NCI-H2227 (cell line): ENCODE measurements around the gene SLC7A10.

Experiments
- DNase-seq: peaks from one replicate; lab custom pipeline; 2025; ENCODE audit not compliant: unreplicated experiment; lab: John Stamatoyannopoulos, UW

SLC7A10 gene

GRCh38 chr19:33225458-33225926 lies at the start of gene SLC7A10:
SLC7A10 (minus strand) TSS chr19:33225850; CDS start chr19:33225703, 147 bp downstream.
- peak; percentile 89 for DNase-seq

DNA sequence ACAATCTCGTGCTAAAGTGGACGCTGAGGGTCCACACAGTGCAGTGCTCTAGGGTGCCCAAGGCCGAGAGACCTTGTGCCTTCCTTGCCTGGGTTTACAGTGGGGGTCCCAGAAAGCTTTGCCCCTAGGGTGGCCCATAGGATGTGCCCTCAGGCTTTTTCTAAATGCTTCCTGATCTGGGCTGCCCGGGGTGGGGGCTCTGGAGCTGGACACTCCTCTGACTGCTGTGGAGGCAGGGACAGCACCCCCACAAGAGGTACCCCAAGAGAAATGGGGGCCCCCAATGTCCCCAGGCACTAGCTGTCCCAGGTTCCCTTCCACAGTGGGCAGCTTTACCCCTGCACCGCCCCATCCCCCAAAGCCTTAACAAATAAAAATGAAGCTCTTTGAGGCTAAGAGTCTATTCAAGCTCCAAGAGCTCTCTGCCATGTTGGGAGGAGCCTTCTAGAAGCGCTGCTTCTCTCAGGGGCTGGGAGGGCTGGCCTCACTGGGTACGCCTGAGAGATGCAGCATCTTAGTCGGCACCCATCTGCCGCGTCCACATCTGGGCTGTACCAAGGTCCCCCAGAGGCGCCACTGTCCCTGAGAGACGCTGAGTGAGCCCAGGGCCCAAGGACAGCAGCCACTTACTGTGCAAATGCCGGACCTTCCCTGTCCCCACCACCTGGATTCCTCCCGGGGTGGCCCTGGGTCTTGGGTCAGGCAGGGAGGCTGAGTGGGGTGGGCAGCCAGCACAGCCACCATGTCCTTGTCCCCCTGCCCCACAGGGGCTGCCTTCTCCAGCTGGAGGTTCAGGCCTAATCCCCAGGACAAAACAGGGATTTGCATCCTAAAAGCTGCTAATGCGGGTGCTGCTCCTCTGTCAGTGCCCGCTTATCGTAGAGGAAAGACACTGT lies 49.3 kb upstream of the SLC7A10 start:
- DNase-seq, result no peak

DNA sequence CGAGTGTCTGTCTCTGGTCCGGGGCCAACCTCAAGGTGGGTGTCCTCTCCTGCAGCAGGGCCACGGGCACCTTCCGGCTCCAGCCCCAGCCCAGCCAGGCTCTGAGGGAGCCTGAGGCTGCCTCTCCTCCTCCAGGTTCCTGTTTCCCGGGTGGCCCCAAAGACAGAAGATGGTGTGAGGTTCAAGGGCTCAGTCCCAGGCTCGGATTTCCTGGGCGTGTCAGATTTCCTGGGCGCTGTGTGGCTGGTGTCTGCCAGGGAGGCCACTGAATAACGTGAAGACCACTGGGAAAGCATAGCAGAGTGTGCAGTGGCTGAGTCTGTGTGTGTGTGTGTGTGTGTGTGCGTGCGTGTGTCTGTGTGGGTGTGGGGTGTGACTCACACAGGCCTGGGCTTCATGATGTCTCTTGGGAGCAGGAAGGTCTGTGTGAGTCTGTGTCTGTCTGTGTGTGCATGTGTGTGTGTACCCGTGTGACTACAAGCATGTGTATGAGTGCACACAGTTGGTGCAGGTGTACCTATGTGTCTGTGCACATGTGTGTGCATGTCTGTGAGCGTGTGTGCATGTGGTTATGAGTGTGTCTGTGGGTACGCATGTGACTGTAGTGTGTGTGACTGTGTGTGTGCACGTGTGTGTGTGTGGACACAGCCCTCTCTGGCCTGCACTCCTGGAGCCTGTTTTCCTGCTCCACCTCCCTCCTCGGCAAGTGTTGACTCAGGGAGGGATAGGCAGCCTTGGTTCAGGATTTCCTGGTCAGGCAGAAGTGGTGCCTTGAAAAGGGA lies 48.4 kb upstream of the SLC7A10 start:
- DNase-seq, result peak; percentile 55

DNA sequence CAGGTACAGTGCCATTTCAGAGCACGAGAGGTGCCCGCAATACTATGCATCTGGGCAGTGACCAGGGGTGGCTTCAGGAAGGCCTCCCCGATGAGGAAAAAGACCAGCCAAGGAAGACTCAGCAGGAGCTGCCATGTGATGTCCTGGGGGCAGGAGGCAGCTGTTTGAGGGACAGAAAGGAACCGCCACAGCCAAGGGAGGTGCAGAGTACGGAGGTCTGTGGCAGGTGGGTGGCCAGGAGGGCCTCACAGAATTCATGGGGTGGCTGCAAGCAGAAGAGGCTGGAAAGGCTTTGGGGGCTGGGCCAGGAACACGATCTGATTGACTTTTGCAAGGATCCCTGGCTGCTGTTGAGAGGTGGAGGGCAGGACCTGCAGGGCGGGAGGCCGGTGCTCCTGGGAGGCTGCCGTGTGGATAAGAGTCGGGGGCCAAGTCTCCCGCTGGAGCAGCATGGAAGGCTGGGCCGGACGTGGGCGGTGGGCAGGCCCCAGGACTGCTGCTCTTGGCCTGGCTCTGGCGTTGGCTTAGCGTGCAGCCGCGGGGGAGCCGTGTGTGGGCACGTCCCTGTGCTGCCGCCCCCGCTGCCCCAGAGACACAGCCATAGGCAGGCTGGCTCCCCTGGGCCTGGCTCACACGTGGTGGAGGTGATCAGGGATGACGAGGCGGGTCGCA lies 47.6 kb upstream of the SLC7A10 start:
- DNase-seq, result no peak

DNA sequence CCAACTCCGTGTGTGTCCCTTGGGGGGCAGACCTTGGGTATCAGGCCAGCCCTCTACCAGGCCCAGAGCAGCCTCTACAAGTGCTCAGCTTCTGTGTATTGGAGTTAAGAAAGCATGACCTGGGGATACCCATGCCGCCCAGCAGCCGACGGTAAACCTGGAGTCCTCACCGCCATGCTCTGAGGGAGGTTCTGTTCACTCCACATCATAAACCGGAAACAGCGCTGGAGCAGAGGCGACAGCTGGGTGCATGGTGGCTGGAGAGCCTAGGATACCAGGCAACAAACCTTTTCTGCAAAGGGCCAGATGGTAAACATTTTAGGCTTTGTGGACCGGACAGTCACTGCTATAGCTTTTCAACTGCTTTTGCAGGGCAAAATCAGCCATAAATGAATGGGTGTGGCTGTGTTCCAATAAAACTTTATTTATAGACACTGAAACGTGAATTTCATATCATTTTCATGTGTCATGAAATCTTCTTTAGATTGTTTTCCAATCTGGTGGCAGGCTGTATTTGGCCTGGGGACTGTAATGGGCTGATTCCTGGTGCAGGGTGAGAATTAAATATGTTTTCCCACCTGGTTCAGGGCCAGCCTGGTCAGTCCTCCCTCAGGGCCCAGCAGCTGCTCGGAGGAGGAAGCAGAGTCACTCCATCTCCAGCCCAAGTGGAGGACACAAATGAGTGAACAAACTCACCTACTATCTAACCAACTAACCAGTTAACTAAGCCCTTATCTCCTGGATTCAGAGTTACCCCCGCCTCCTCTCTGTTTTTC lies 45.8 kb upstream of the SLC7A10 start:
- DNase-seq, result no peak

GRCh38 chr19:33270769-33271168 lies 45.1 kb upstream of the SLC7A10 start:
- DNase-seq, result no peak

GRCh38 chr19:33269016-33269415 lies 43.4 kb upstream of the SLC7A10 start:
- DNase-seq, result no peak

DNA sequence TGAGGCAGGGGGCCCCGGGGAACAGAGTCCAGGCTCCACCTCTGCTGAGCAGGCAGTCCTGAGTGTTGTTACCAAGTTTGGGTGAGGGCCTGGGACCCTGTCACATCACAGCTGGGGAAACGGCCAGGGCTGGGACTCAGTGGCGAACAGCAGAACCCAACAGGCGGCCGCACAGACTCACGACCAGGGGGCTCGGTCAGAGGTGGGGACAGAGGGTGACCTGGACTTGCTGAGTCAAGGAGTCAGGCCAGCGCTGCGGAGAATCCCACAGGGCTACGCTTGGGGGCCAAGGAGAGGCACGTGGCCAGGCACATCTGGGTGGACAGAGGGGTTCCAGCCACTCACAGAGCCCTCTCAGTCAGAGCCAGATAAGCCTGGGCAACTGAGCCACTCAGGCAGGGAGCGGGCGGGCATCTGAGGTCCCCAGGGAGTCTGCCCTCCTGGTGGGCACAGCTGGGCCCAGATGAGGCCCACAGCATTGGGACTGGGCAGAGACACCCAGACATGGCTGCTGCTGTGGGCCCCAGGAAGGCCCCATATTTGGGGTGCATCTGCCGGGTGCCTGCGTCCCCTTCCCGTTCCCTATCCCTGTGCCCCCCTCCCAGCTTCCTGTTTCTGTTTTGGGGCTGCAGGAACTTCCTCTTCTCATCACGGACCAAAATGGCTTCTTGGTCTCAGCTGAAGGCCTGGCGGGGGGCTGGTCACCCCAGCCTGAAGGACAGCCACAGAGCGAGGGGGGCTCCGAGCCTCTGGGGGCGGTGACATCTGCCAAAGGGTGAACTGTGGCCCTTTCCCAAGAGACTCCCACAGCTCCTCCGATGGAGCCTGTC lies 42.7 kb upstream of the SLC7A10 start:
- no peak for DNase-seq

- DNase-seq, result no peak
These were observed 42.1 kb upstream of the SLC7A10 start for GRCh38 chr19:33267706-33268105.

DNA sequence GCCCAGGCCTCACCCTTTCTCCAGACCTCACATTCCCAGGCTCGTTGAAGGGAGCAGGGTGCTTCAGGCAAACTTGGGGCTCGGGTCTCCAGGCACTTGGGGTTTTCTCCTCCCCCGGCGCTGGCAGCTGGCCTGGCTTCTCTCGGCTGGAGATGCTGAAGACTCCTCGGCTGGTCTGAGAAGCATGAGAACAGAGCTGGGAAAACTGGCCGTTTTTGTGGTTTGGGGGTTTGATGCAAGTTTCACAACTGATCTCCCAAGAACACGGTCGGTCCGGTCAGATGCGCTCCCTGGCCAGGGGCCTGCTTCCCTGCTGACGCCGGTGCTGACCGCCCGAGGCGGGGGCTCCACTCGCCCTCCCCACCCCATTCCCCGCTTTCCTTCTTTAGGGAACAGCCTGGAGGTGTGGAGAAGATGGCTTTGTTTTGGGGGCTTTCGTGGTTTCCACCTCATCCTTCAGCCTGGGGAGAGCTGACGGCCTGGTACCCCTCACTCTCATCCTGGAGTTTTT lies 41.4 kb upstream of the SLC7A10 start:
- no peak for DNase-seq

DNA sequence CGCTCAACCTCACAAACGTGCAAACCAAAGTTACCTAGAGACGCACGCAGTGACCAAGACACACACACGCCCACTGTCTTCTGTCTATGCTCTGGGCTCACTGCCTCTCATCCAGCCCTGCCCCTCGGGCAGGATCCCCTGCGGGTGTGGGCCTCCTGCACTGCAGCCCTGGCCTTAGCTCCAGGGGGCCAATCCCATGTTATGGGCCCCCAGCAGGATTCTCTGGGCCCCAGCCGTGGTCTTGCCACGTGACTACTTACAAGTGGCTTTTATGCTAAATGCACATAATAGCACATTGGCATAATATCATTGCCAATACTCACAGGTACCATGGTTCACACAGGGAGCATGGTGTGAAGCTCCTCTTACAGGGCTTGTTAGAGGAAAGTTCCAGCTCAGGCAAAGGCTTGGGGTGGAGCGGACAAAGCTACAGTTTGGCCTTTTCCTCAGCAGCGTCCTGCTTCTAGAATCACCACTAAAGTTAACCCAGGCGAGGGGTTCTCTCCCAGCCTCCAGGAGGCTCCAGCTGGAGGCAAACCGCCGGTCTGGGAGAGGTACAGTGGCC lies 39.3 kb upstream of the SLC7A10 start:
- no peak for DNase-seq

GRCh38 chr19:33263325-33264023 lies 37.8 kb upstream of the SLC7A10 start:
- DNase-seq, result no peak

GRCh38 chr19:33261511-33262189 lies 36.0 kb upstream of the SLC7A10 start:
- no peak for DNase-seq

- DNase-seq, result no peak
These were observed 35.2 kb upstream of the SLC7A10 start for GRCh38 chr19:33260628-33261418.

DNA sequence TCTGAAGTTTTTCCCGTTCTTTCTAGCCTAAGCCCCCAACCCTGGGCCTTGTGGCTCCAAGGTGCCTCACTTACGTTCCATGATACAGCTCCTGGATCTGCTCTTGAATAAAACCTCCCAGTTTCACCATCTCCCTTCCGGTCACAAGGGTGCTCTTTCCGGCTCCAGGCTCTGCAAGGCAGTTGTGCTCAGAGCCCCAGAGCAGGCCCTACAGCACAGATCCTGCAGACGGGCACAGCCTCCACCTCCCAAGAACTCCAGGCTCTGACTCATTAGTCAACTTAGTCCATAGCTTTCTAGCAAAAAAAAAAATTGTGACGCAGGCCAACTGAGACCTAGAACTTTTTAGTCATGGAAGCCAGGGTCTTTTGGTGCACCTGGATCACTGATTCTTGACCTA lies 33.9 kb upstream of the SLC7A10 start:
- no peak for DNase-seq

GRCh38 chr19:33257828-33258227 lies 32.2 kb upstream of the SLC7A10 start:
- DNase-seq, result no peak

DNA sequence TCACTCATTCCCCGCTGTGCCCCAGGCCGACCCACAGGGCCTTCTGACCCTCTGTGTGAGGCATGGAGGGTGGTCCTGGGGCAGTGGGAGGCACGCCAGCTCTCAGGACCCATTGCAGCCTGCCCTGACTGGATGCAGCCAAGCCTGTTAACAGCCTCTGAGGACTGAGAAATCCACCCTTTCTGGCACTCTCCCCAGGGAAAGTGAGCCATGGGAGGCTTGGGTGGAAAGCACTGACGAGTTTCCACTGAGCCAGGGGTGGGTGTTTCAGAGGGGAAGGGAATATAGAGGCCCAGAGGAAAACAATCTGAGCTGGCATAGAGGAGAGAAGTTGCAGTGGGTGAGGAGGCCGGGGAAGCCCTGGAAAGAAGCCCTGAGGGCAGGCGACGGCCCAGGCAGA lies 30.6 kb upstream of the SLC7A10 start:
- no peak for DNase-seq
